Ascending aorta (tissue), 2 donors: ENCODE measurements around the gene EPB41L4A. TPM values are rescaled to one million over a fixed set of nuclear protein-coding genes. Genes with fewer than 3 reads are reported as not detected.

Experiments
- DNase-seq, 2 donors: peaks; one replicate each; pipeline ENCODE4 v3.0.0-alpha.2; 2019; ENCODE audit warnings: low spot score in 2 of 2
- H3K27ac ChIP-seq, 2 donors: fragments of 200-600 bp; sonication (generic); one replicate each; pipeline ENCODE4 v1.5.1; 2016 to 2017; ENCODE audit warnings: mild to moderate bottlenecking in 1 of 2
- H3K27me3 ChIP-seq: fragments of 200-600 bp; sonication (generic); one replicate; pipeline ENCODE4 v1.5.1; 2017
- H3K36me3 ChIP-seq, 2 donors: fragments of 200-600 bp; sonication (generic); one replicate each; pipeline ENCODE4 v1.5.1; 2016
- H3K4me1 ChIP-seq, 2 donors: fragments of 200-600 bp; sonication (generic); one replicate each; pipeline ENCODE4 v1.5.1; 2016 to 2017; ENCODE audit warnings: mild to moderate bottlenecking in 1 of 2
- H3K4me3 ChIP-seq, 2 donors: fragments of 200-600 bp; sonication (generic); one replicate each; pipeline ENCODE4 v1.5.1; 2016 to 2017; ENCODE audit warnings: mild to moderate bottlenecking in 1 of 2
- H3K9me3 ChIP-seq, 2 donors: fragments of 200-600 bp; sonication (generic); one replicate each; pipeline ENCODE4 v1.5.1; 2016
- intact Hi-C: fragments of 100-400 bp; cut with DNase I; formaldehyde crosslinking; loops from one replicate; pipeline ENCODE4 v1.15.1; 2023
- total RNA-seq: library from RNA; depleted of rRNA; stranded (reverse); fragments of >200 nt; gene quantifications from one replicate; pipeline ENCODE4 v1.1.0, GENCODE V29; 2016
- TF ChIP-seq, protein P1 (sequence below), 3 experiments: fragments of 200-600 bp in 2 of 3; fragments of 450-650 bp in 1 of 3; sonication (generic) in 2 of 3; IDR thresholded peaks; one replicate each; pipeline ENCODE4 v1.5.1; 2016 to 2019; ENCODE audit warnings: antibody characterized with exemption in 3 of 3, mild to moderate bottlenecking in 1 of 3, moderate library complexity in 1 of 3

EPB41L4A gene
- total RNA-seq, 1 donor from 2014 or later = 9.4 TPM

DNA sequence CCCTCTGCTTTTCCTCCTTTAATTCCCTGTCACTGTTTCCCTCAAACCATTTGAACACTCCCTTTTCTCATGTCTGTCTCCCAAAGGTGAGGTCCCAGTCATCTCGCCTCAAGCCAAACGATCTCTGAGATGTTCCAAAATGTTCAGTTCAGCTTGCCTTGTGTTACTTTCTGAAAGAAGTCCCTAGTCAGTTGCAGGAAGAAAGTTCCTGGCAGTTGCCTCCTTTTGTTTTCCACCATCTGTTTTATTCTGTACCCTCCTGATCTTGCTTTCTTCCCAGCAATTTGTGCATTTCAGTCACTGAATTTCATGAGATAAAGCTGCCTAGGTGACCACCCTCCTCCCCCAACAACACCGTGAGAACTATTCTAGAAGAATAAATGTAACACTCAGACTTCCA, 277.5 kb downstream of the EPB41L4A start:
- no peak overlapping the region for H3K4me3 ChIP-seq
- no peaks in the 10 kb centered on the region for H3K27me3 ChIP-seq
- no peaks in the 10 kb centered on the region for H3K9me3 ChIP-seq
- TF ChIP-seq, protein P1, sequence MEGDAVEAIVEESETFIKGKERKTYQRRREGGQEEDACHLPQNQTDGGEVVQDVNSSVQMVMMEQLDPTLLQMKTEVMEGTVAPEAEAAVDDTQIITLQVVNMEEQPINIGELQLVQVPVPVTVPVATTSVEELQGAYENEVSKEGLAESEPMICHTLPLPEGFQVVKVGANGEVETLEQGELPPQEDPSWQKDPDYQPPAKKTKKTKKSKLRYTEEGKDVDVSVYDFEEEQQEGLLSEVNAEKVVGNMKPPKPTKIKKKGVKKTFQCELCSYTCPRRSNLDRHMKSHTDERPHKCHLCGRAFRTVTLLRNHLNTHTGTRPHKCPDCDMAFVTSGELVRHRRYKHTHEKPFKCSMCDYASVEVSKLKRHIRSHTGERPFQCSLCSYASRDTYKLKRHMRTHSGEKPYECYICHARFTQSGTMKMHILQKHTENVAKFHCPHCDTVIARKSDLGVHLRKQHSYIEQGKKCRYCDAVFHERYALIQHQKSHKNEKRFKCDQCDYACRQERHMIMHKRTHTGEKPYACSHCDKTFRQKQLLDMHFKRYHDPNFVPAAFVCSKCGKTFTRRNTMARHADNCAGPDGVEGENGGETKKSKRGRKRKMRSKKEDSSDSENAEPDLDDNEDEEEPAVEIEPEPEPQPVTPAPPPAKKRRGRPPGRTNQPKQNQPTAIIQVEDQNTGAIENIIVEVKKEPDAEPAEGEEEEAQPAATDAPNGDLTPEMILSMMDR (IDR thresholded peaks at IDR 0.05) = no peak
- no peak overlapping the region for H3K27ac ChIP-seq
- H3K36me3 ChIP-seq = no peaks in the 10 kb centered on the region
- intact Hi-C loops = loop anchor here (10.0 kb wide), 2 partner anchors 487 to 1407 kb away; partner anchors contain the start of gene SLC25A46
- DNase-seq = no peak
- H3K4me1 ChIP-seq = no peaks in the 10 kb centered on the region

DNA sequence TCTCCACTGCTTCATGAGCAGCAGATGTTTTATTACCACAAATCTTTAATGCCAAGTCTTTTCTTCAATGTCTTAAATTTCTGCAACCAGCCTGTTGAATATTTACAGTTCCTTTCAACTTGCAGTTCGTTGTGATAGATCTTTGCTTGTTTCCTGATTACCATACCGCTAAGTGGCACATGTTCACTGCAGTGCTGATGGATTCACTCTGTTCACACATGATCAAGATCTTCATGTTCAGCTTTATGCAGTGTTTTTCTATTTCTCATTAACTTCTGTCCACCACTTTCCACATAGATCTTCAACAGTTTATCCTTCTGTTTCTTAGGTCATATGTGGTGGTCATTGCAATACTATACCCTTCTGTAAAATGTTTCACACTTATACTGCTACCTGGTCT, 280.6 kb downstream of the EPB41L4A start:
- Histone ChIP-seq H3K27ac (no peak overlapping the region), H3K36me3 (no peaks in the 10 kb centered on the region), H3K27me3 (no peaks in the 10 kb centered on the region), H3K4me1 (no peaks in the 10 kb centered on the region), H3K4me3 (no peak overlapping the region), H3K9me3 (no peaks in the 10 kb centered on the region)
- intact Hi-C loops = no loop called here
- TF ChIP-seq, protein P1 (IDR thresholded peaks at IDR 0.05) = no peak
- no peak for DNase-seq

DNA sequence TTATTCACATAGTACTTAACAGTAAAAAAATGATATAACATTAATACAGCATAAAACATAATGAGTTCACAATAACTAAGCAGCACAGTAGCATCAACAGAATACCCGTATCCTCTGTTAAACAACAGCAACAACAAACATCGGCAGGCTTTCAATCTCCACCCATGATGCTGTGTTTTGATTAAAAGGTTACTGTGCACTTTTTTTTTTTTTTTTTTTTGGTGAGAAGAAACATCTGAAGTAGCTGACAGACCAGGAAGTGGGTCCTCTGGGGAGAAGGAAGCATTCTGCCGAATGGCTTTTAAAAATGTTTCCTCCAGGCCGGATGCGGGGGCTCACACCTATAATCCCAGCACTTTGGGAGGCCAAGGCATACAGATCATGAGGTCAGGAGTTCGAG, 282.3 kb downstream of the EPB41L4A start:
- no peak for DNase-seq
- TF ChIP-seq, protein P1 (IDR thresholded peaks at IDR 0.05) = no peak
- H3K27me3 ChIP-seq = no peaks in the 10 kb centered on the region
- intact Hi-C loops = no loop called here
- no peak overlapping the region for H3K27ac ChIP-seq
- peaks cover 0 to 3% of the 10 kb centered on the region in 2 donors for H3K9me3 ChIP-seq
- H3K36me3 ChIP-seq = no peaks in the 10 kb centered on the region
- no peaks in the 10 kb centered on the region for H3K4me1 ChIP-seq
- no peak overlapping the region for H3K4me3 ChIP-seq

DNA sequence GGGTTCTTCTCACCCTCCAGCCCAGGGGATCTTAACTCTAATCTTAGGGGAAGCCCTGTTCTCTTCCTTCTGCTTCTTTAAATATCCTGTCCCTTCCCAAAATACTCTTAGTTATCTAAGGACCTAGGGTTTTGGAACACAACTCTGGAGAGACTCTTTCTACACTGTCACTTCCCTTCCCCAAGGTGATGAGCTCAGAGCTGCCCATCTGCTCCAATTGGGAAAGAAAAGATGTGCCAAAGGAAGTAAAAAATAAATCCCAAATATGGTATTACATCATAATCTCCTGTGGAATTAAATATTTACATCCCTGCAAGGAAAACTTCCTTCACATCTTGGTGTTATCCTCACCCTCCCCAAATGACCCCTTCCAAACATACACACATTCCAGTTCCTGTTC, 291.2 kb downstream of the EPB41L4A start:
- Histone ChIP-seq H3K27me3 (no peaks in the 10 kb centered on the region), H3K4me1 (no peaks in the 10 kb centered on the region), H3K4me3 (no peak overlapping the region), H3K27ac (no peak overlapping the region), H3K36me3 (no peaks in the 10 kb centered on the region), H3K9me3 (peaks cover 0 to 3% of the 10 kb centered on the region in 2 donors)
- TF ChIP-seq, protein P1 (IDR thresholded peaks at IDR 0.05) = no peak
- intact Hi-C loops = no loop called here
- DNase-seq = no peak

DNA sequence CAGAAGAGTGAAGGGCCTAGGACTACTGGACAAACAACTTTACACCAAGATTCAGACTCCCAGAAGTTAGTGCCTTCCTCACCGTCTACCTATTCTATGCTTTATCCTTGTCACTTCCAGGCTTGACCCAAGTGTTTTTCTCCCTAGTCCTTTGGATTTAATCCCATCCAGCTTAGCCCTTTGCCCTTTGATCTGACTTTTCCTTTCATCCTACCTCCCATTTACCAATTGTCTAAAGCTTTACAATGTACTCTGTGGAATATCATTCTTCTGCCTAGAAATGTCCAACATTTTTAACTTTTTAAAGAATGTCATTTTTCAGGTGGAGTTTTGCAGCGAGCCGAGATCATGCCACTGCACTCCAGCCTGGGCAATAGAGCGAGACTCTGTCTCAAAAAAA, 292.1 kb downstream of the EPB41L4A start:
- Histone ChIP-seq H3K27me3 (no peaks in the 10 kb centered on the region), H3K4me1 (no peaks in the 10 kb centered on the region), H3K27ac (no peak overlapping the region), H3K4me3 (no peak overlapping the region), H3K9me3 (no peaks in the 10 kb centered on the region), H3K36me3 (no peaks in the 10 kb centered on the region)
- intact Hi-C loops = no loop called here
- TF ChIP-seq, protein P1 (IDR thresholded peaks at IDR 0.05) = no peak
- DNase-seq = no peak

DNA sequence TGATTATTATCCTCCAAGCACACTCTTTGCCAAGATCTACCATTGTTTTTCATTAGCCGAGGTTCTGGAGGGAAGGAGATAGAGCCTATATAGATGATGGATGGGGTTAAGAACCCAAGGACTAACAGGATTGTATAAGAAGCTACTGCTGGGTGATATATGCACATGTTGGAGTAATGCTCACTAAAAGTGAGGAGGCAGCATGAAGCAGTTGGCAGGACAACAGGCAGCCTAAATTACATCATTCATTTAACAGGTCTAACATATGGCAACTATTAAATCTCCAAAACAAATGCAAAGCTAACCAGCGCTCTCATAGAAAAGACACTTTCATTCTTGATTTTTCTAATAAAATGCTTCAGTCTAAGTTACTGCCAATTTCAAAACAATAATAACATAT, 293.2 kb downstream of the EPB41L4A start:
- Histone ChIP-seq H3K4me3 (no peak overlapping the region), H3K9me3 (no peaks in the 10 kb centered on the region), H3K27me3 (no peaks in the 10 kb centered on the region), H3K36me3 (no peaks in the 10 kb centered on the region), H3K4me1 (no peaks in the 10 kb centered on the region), H3K27ac (no peak overlapping the region)
- TF ChIP-seq, protein P1 (IDR thresholded peaks at IDR 0.05) = no peak
- intact Hi-C loops = no loop called here
- DNase-seq = no peak
